Activated CD8-positive, alpha-beta T cell treated with anti-CD3 and anti-CD28 coated beads for 36 hours (primary cell): ENCODE measurements around the gene IFFO2. TPM values are rescaled to one million over a fixed set of nuclear protein-coding genes. Genes with fewer than 3 reads are reported as not detected.
"Not testable (repeated sequence)": the region's sequence is repeated elsewhere in the genome, so short reads cannot be mapped to it uniquely, and the experiment has no call there.

Source experiments
- ATAC-seq: fragments of 200-7000 bp; cut with Tn5 transposase; one replicate; pipeline ENCODE4 v1.10.0; 2021; ENCODE audit warnings: mild to moderate bottlenecking, moderate library complexity
- CTCF ChIA-PET: fragments of 350-600 bp; sonication (Branson Sonifier 250); formaldehyde crosslinking; loops from one replicate; lab custom pipeline; 2021; ENCODE audit warnings: antibody characterized with exemption; lab: Charles Lee
- POLR2A ChIA-PET: fragments of 350-600 bp; sonication (Branson Sonifier 250); formaldehyde crosslinking; loops from one replicate; lab custom pipeline; 2021; ENCODE audit warnings: antibody characterized with exemption; lab: Charles Lee
- DNase-seq: peaks from one replicate; pipeline ENCODE4 v3.0.0-alpha.2; 2020
- H3K27ac Mint-ChIP-seq: one replicate; pipeline ENCODE4 v1.8.0; 2021; ENCODE audit warnings: mild to moderate bottlenecking, mixed read lengths
- H3K27me3 Mint-ChIP-seq: one replicate; pipeline ENCODE4 v1.8.0; 2021; ENCODE audit warnings: mixed read lengths
- H3K36me3 Mint-ChIP-seq: one replicate; pipeline ENCODE4 v1.8.0; 2021; ENCODE audit warnings: low read depth, mixed read lengths
- H3K4me1 Mint-ChIP-seq: one replicate; pipeline ENCODE4 v1.8.0; 2021; ENCODE audit warnings: low read depth, mixed read lengths
- H3K4me3 Mint-ChIP-seq: one replicate; pipeline ENCODE4 v1.8.0; 2021; ENCODE audit warnings: mild to moderate bottlenecking, moderate library complexity, mixed read lengths
- H3K9me3 Mint-ChIP-seq: one replicate; pipeline ENCODE4 v1.8.0; 2021; ENCODE audit warnings: mixed read lengths
- intact Hi-C: fragments of 100-400 bp; cut with micrococcal nuclease; formaldehyde crosslinking; loops from one replicate; pipeline ENCODE4 v1.10.0; 2022
- total RNA-seq, 2 experiments: library from RNA; stranded (reverse); gene quantifications; one replicate each; pipeline ENCODE4 v1.2.3, GENCODE V29; 2021
- TF ChIP-seq, protein P1 (sequence below): fragments of 200-600 bp; IDR thresholded peaks from one replicate; pipeline ENCODE4 v1.8.0; 2022; ENCODE audit warnings: antibody characterized with exemption, mild to moderate bottlenecking

IFFO2 gene
- total RNA-seq, 2 experiments from 2014 or later = 23.7 to 26.4 TPM

- intact Hi-C loops = no loop called here
- H3K36me3 Mint-ChIP-seq = no peaks in the 10 kb centered on the region
- no peaks in the 10 kb centered on the region for H3K27me3 Mint-ChIP-seq
These were observed 63.4 kb downstream of the IFFO2 start for GRCh38 chr1:18893120-18893519.

DNA sequence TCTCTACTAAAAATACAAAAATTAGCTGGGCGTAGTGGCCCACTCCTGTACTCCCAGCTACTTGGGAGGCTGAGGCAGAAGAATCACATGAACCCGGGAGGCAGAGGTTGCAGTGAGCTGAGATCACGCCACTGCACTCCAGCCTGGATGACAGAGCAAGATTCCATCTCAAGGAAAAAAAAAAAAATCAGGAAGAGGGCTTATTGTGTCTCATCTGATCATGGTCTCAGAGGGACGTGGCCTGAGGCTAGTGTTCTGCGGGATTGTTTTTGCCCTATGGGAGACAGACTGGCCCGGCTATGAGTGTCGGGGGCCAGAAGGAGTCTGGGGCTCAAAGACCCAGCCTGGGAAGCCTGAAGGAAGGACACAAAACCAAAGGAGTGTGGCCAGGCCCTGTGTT lies 64.6 kb downstream of the IFFO2 start:
- H3K36me3 Mint-ChIP-seq, POLR2A ChIA-PET, H3K9me3 Mint-ChIP-seq, intact Hi-C loops, ATAC-seq, H3K4me3 Mint-ChIP-seq, DNase-seq, H3K27ac Mint-ChIP-seq, H3K4me1 Mint-ChIP-seq, H3K27me3 Mint-ChIP-seq: not testable (repeated sequence)
- CTCF ChIA-PET = interaction anchor here (0.7 to 2.1 kb wide), 4 partner anchors 7 to 294 kb away, joined by 3 to 19 read pairs (median 4); no protein-coding TSS in a partner anchor

More at GRCh38 chr1:18893120-18893519, 63.4 kb downstream of the IFFO2 start:
- H3K27ac Mint-ChIP-seq = no peak overlapping the region
- TF ChIP-seq, protein P1, sequence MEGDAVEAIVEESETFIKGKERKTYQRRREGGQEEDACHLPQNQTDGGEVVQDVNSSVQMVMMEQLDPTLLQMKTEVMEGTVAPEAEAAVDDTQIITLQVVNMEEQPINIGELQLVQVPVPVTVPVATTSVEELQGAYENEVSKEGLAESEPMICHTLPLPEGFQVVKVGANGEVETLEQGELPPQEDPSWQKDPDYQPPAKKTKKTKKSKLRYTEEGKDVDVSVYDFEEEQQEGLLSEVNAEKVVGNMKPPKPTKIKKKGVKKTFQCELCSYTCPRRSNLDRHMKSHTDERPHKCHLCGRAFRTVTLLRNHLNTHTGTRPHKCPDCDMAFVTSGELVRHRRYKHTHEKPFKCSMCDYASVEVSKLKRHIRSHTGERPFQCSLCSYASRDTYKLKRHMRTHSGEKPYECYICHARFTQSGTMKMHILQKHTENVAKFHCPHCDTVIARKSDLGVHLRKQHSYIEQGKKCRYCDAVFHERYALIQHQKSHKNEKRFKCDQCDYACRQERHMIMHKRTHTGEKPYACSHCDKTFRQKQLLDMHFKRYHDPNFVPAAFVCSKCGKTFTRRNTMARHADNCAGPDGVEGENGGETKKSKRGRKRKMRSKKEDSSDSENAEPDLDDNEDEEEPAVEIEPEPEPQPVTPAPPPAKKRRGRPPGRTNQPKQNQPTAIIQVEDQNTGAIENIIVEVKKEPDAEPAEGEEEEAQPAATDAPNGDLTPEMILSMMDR = no peak
- ATAC-seq (no peak), DNase-seq (no peak)
- POLR2A ChIA-PET = no interaction called here
- H3K9me3 Mint-ChIP-seq = no peaks in the 10 kb centered on the region
- CTCF ChIA-PET = interaction anchor here (0.6 to 2.1 kb wide), 7 partner anchors 9 to 1357 kb away, joined by 3 to 19 read pairs (median 4); no protein-coding TSS in a partner anchor
- no peaks in the 10 kb centered on the region for H3K4me1 Mint-ChIP-seq
- H3K4me3 Mint-ChIP-seq = no peak overlapping the region

DNA sequence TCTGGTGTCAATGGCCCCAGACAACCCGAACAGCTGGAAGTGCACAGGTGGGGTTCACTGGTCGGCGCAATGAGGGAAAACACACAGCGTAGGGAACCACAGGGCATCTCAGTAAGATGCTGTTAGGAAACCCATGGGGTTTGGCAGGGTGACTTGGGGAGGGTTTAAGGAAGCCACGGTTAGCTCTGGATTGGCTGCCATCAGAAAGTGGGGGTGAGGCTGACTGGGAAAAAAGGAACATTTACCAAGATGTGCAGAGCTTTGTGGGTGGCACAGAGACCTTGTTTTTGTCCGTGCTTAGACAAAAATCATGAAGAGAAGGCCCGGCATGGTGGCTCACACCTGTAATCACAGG lies 65.1 kb downstream of the IFFO2 start:
- Mint-ChIP-seq H3K4me1 (no peaks in the 10 kb centered on the region), H3K9me3 (no peaks in the 10 kb centered on the region), H3K27me3 (no peaks in the 10 kb centered on the region), H3K4me3 (no peak overlapping the region), H3K27ac (no peak overlapping the region), H3K36me3 (no peaks in the 10 kb centered on the region)
- ATAC-seq (no peak), DNase-seq (no peak)
- TF ChIP-seq, protein P1 = no peak
- ChIA-PET CTCF (interaction anchor here (0.7 to 1.0 kb wide), 2 partner anchors 22 to 293 kb away, joined by 3 to 4 read pairs; no protein-coding TSS in a partner anchor), POLR2A (no interaction called here)
- intact Hi-C loops = no loop called here

DNA sequence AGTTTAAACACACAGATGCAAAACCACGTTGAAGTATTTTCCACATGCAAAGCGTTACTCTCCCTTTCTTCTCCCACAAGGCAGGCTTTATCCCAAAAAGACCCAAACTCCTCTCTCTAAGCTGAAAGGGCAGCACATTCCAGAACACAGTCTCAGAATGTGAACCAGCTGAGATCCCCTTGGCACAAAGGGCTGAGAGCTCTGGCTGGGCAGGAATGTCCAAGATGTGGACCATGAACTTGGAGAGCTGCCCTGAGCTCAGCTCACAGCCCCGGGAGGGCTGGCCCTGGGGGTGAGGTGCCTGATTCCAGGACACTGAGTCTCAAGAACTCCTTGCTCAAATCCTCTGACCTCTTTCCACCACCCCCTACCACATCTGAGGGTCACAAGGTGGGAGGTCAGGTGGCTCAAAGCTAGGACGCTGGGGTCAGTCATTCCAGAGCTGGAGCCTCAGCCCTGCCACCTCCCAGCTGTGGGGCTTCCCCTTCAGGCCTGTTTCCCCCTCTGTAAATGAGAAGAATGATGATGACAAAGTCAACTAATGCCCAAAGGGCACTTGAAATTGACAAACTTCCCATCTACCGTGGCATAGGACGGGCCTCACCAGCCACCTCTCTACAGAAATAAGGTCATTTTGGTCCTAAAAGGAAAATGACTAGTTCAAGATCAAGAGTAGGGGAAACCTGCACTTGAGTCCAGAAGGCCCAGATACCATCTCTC lies 65.6 kb downstream of the IFFO2 start:
- no peak overlapping the region for H3K4me3 Mint-ChIP-seq
- POLR2A ChIA-PET = no interaction called here

GRCh38 chr1:18886003-18886335 lies 70.5 kb downstream of the IFFO2 start:
- POLR2A ChIA-PET = no interaction called here
- Mint-ChIP-seq H3K27ac (no peak overlapping the region), H3K4me1 (no peaks in the 10 kb centered on the region), H3K27me3 (no peaks in the 10 kb centered on the region), H3K36me3 (no peaks in the 10 kb centered on the region), H3K9me3 (no peaks in the 10 kb centered on the region), H3K4me3 (no peak overlapping the region)
- ATAC-seq = no peak
- no peak for DNase-seq
- TF ChIP-seq, protein P1 = no peak
- CTCF ChIA-PET = interaction anchor here (0.6 to 4.6 kb wide), 4 partner anchors 12 to 483 kb away, joined by 3 to 35 read pairs (median 20); partner anchors contain the start of gene ALDH4A1
- intact Hi-C loops = no loop called here

More for the DNA sequence above, 65.6 kb downstream of the IFFO2 start:
- no peaks in the 10 kb centered on the region for H3K36me3 Mint-ChIP-seq
- H3K9me3 Mint-ChIP-seq = no peaks in the 10 kb centered on the region
- CTCF ChIA-PET = interaction anchor here (0.7 to 1.0 kb wide), 2 partner anchors 22 to 293 kb away, joined by 3 to 4 read pairs; no protein-coding TSS in a partner anchor
- intact Hi-C loops = no loop called here
- no peak overlapping the region for H3K27ac Mint-ChIP-seq
- TF ChIP-seq, protein P1 = no peak
- H3K27me3 Mint-ChIP-seq = no peaks in the 10 kb centered on the region
- no peak for DNase-seq
- no peaks in the 10 kb centered on the region for H3K4me1 Mint-ChIP-seq
- ATAC-seq = no peak
